ENCODE results near the gene MRGPRF. TPM values are rescaled to one million over a fixed set of nuclear protein-coding genes. Genes with fewer than 3 reads are reported as not detected.

Gene MRGPRF
- total RNA-seq, 6 experiments from 2014 or later, result 51.4 to 74.9 (median 63.9) TPM

GRCh38 chr11:69039501-69039900 lies 26.5 kb upstream of the MRGPRF start:
- H3K27me3 Mint-ChIP-seq (ENCODE audit: insufficient read depth), result no peaks in the 10 kb centered on the region
- peaks cover 8% of the 10 kb centered on the region; the same call in 1 of the 2 replicates for H3K36me3 Mint-ChIP-seq (ENCODE audit: low read depth)
- no peak for TF ChIP-seq CTCF (IDR thresholded peaks at IDR 0.05)
- DNase-seq, result no peak
- H3K4me3 Mint-ChIP-seq, result no peak overlapping the region
- no peaks in the 10 kb centered on the region for H3K9me3 Mint-ChIP-seq
- H3K4me1 Mint-ChIP-seq (ENCODE audit: low read depth), result peaks cover 45% of the 10 kb centered on the region
- no peak overlapping the region for H3K27ac Mint-ChIP-seq

- no peak for TF ChIP-seq CTCF (IDR thresholded peaks at IDR 0.05)
- no peak for DNase-seq
- Mint-ChIP-seq H3K27ac (no peak overlapping the region), H3K4me1 (ENCODE audit: low read depth) (peaks cover 38% of the 10 kb centered on the region), H3K9me3 (no peaks in the 10 kb centered on the region), H3K27me3 (ENCODE audit: insufficient read depth) (peaks cover 2% of the 10 kb centered on the region; the same call in 1 of the 2 replicates), H3K36me3 (ENCODE audit: low read depth) (peaks cover 8% of the 10 kb centered on the region; the same call in 1 of the 2 replicates), H3K4me3 (no peak overlapping the region)
These were observed 24.5 kb upstream of the MRGPRF start for GRCh38 chr11:69037544-69037943.

GRCh38 chr11:69037074-69037473 lies 24.0 kb upstream of the MRGPRF start:
- Mint-ChIP-seq H3K27ac (no peak overlapping the region), H3K4me1 (ENCODE audit: low read depth) (peaks cover 37% of the 10 kb centered on the region), H3K36me3 (ENCODE audit: low read depth) (peaks cover 8% of the 10 kb centered on the region; the same call in 1 of the 2 replicates), H3K9me3 (no peaks in the 10 kb centered on the region), H3K27me3 (ENCODE audit: insufficient read depth) (peaks cover 2% of the 10 kb centered on the region; the same call in 1 of the 2 replicates), H3K4me3 (no peak overlapping the region)
- no peak for TF ChIP-seq CTCF (IDR thresholded peaks at IDR 0.05)
- no peak for DNase-seq

- peaks cover 26% of the 10 kb centered on the region for H3K4me1 Mint-ChIP-seq (ENCODE audit: low read depth)
- TF ChIP-seq CTCF (IDR thresholded peaks at IDR 0.05), result no peak
- H3K36me3 Mint-ChIP-seq (ENCODE audit: low read depth), result peaks cover 8% of the 10 kb centered on the region; the same call in 1 of the 2 replicates
- H3K9me3 Mint-ChIP-seq, result no peaks in the 10 kb centered on the region
- peak overlapping the region; percentile 20 for H3K27ac Mint-ChIP-seq
- DNase-seq, result peak; percentile 22
- H3K27me3 Mint-ChIP-seq (ENCODE audit: insufficient read depth), result peaks cover 4% of the 10 kb centered on the region; the same call in 1 of the 2 replicates
- no peak overlapping the region for H3K4me3 Mint-ChIP-seq
These were observed 22.9 kb upstream of the MRGPRF start for GRCh38 chr11:69035946-69036340.

- DNase-seq, result no peak
- Mint-ChIP-seq H3K27ac (peak overlapping the region; percentile 20; the same call in 1 of the 2 replicates), H3K4me1 (ENCODE audit: low read depth) (peaks cover 20% of the 10 kb centered on the region), H3K36me3 (ENCODE audit: low read depth) (peaks cover 5% of the 10 kb centered on the region; the same call in 1 of the 2 replicates), H3K27me3 (ENCODE audit: insufficient read depth) (peaks cover 4% of the 10 kb centered on the region; the same call in 1 of the 2 replicates), H3K4me3 (no peak overlapping the region), H3K9me3 (no peaks in the 10 kb centered on the region)
- TF ChIP-seq CTCF (IDR thresholded peaks at IDR 0.05), result no peak
These were observed 22.3 kb upstream of the MRGPRF start for GRCh38 chr11:69035150-69035945.

Data from HFFc6 (cell line).